ENCODE results near the gene SNX3. TPM values are rescaled to one million over a fixed set of nuclear protein-coding genes. Genes with fewer than 3 reads are reported as not detected.

Gene SNX3
- total RNA-seq, 1 donor from 2014 or later: 245 TPM

DNA sequence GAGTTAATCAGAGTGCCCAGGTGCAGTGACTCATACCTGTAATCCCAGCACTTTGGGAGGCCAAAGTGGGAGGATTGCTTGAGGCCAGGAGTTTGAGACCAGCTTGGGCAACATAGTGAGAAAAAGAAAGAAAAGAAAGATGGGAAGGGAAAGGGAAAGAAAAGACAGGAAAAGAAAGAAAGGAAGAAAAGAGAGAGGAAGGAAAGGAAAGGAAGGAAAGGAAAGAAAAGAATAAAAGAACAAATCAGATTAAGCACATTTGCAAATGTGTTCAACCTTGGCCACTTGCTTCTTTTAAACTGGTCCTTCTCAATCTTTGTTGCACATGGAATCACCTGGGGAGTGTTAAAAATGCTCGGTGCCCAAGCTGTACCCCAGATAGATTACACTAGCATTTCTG lies 67.0 kb downstream of the SNX3 start:
- Histone ChIP-seq H3K36me3 (no peaks in the 10 kb centered on the region), H3K4me1 (no peaks in the 10 kb centered on the region), H3K9me3 (replicated peaks) (no peaks in the 10 kb centered on the region), H3K4me3 (no peak overlapping the region), H3K27me3 (ENCODE audit: low read depth) (peaks cover 60% of the 10 kb centered on the region), H3K27ac (replicated peaks) (no peak overlapping the region)
- intact Hi-C loops (cut with micrococcal nuclease): no loop called here
- TF ChIP-seq, protein P1, sequence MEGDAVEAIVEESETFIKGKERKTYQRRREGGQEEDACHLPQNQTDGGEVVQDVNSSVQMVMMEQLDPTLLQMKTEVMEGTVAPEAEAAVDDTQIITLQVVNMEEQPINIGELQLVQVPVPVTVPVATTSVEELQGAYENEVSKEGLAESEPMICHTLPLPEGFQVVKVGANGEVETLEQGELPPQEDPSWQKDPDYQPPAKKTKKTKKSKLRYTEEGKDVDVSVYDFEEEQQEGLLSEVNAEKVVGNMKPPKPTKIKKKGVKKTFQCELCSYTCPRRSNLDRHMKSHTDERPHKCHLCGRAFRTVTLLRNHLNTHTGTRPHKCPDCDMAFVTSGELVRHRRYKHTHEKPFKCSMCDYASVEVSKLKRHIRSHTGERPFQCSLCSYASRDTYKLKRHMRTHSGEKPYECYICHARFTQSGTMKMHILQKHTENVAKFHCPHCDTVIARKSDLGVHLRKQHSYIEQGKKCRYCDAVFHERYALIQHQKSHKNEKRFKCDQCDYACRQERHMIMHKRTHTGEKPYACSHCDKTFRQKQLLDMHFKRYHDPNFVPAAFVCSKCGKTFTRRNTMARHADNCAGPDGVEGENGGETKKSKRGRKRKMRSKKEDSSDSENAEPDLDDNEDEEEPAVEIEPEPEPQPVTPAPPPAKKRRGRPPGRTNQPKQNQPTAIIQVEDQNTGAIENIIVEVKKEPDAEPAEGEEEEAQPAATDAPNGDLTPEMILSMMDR (IDR thresholded peaks at IDR 0.05; ENCODE audit: borderline replicate concordance): no peak
- no peak for DNase-seq

- Histone ChIP-seq H3K4me1 (no peaks in the 10 kb centered on the region), H3K4me3 (no peak overlapping the region), H3K9me3 (replicated peaks) (no peaks in the 10 kb centered on the region), H3K27ac (replicated peaks) (no peak overlapping the region), H3K36me3 (no peaks in the 10 kb centered on the region), H3K27me3 (ENCODE audit: low read depth) (peaks cover 64% of the 10 kb centered on the region)
- DNase-seq: no peak
- TF ChIP-seq, protein P1 (IDR thresholded peaks at IDR 0.05; ENCODE audit: borderline replicate concordance): no peak
- intact Hi-C loops (cut with micrococcal nuclease): no loop called here
Observed at GRCh38 chr6:108193131-108193530, 67.7 kb downstream of the SNX3 start.

DNA sequence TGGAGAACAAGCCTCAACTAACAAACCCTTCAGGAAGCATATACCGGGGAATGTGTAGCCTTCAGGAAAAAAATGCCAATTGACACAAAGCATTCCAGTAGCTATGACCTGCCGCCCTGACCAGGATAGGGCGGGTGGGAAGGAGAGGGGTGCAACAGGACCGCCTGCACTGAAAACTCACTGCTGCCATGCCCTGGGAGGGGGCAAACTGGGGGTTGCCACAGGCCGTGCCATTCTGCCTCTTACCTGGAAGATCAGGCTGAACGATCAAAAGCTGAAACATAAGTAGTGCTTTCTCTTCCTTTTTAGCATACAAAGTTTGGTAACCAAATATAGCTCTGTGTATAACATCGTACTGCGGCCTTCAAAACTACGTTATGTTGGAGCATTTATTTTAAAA lies 73.3 kb downstream of the SNX3 start:
- TF ChIP-seq, protein P1 (IDR thresholded peaks at IDR 0.05; ENCODE audit: borderline replicate concordance): no peak
- H3K4me3 ChIP-seq: no peak overlapping the region
- H3K9me3 ChIP-seq (replicated peaks): no peaks in the 10 kb centered on the region
- H3K36me3 ChIP-seq: no peaks in the 10 kb centered on the region
- intact Hi-C loops (cut with micrococcal nuclease): no loop called here
- no peaks in the 10 kb centered on the region for H3K4me1 ChIP-seq
- no peak overlapping the region for H3K27ac ChIP-seq (replicated peaks)
- no peak for DNase-seq
- H3K27me3 ChIP-seq (ENCODE audit: low read depth): peaks cover 73% of the 10 kb centered on the region

DNA sequence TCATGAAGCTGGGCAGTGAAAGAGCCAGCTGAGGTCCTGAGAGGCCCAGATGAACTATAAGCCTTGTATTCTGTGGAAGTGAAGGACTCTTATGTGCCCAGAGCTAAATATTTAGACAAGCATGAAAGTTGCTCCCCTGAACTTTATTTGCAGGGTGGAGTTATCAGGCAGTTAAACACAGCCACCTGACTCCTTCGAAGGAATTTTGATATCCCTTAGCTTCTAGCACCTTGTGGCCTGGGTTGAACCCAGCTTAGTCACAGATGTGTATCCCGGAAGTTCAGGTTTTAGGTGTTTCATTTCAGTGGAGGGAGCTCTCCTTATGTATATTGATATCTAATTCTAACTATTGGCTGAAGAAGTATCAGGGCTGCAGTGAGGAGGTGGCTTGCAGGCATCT lies 74.6 kb downstream of the SNX3 start:
- peaks cover 75% of the 10 kb centered on the region for H3K27me3 ChIP-seq (ENCODE audit: low read depth)
- TF ChIP-seq, protein P1 (IDR thresholded peaks at IDR 0.05; ENCODE audit: borderline replicate concordance): no peak
- no peak overlapping the region for H3K27ac ChIP-seq (replicated peaks)
- intact Hi-C loops (cut with micrococcal nuclease): no loop called here
- H3K4me1 ChIP-seq: no peaks in the 10 kb centered on the region
- H3K4me3 ChIP-seq: no peak overlapping the region
- no peaks in the 10 kb centered on the region for H3K36me3 ChIP-seq
- DNase-seq: no peak
- no peaks in the 10 kb centered on the region for H3K9me3 ChIP-seq (replicated peaks)

GRCh38 chr6:108180776-108181175 lies 80.1 kb downstream of the SNX3 start:
- TF ChIP-seq, protein P1 (IDR thresholded peaks at IDR 0.05; ENCODE audit: borderline replicate concordance): no peak
- H3K36me3 ChIP-seq: no peaks in the 10 kb centered on the region
- H3K27ac ChIP-seq (replicated peaks): no peak overlapping the region
- no peaks in the 10 kb centered on the region for H3K9me3 ChIP-seq (replicated peaks)
- intact Hi-C loops (cut with micrococcal nuclease): no loop called here
- DNase-seq: no peak
- H3K4me3 ChIP-seq: no peak overlapping the region
- peaks cover 86% of the 10 kb centered on the region for H3K27me3 ChIP-seq (ENCODE audit: low read depth)
- H3K4me1 ChIP-seq: peaks cover 8% of the 10 kb centered on the region

- intact Hi-C loops (cut with micrococcal nuclease): no loop called here
- Histone ChIP-seq H3K27me3 (ENCODE audit: low read depth) (peaks cover 91% of the 10 kb centered on the region), H3K4me1 (peaks cover 13% of the 10 kb centered on the region), H3K9me3 (replicated peaks) (no peaks in the 10 kb centered on the region), H3K36me3 (no peaks in the 10 kb centered on the region), H3K4me3 (no peak overlapping the region), H3K27ac (replicated peaks) (no peak overlapping the region)
- TF ChIP-seq, protein P1 (IDR thresholded peaks at IDR 0.05; ENCODE audit: borderline replicate concordance): no peak
- DNase-seq: no peak
Observed at GRCh38 chr6:108180266-108180665, 80.6 kb downstream of the SNX3 start.

Measured in left ventricle myocardium inferior (tissue), 1 donor.